Measurements from ENCODE around the gene LDLRAD4. TPM values are rescaled to one million over a fixed set of nuclear protein-coding genes. Genes with fewer than 3 reads are reported as not detected.
A peak's percentile ranks its signal among the peaks of the same experiment; 100 is the strongest.

The LDLRAD4 gene
- 80.0 TPM for total RNA-seq
- 46.9 TPM for polyA plus RNA-seq
- long read RNA-seq, donor 1, partial matches to known transcripts = 0 of 2 reads
- long read RNA-seq, donor 1, other reads (novel, unspliced or antisense) = 0 of 2 reads
- long read RNA-seq, donor 2, full-length matches to known transcripts = 62 of 72 reads
- long read RNA-seq, donor 2, partial matches to known transcripts = 5 of 72 reads
- long read RNA-seq, donor 2, other reads (novel, unspliced or antisense) = 5 of 72 reads
- long read RNA-seq, donor 3, full-length matches to known transcripts = 59 of 106 reads
- long read RNA-seq, donor 3, partial matches to known transcripts = 47 of 106 reads
- long read RNA-seq, donor 3, other reads (novel, unspliced or antisense) = 0 of 106 reads
- long read RNA-seq, donor 4, full-length matches to known transcripts = 15 of 33 reads
- long read RNA-seq, donor 4, partial matches to known transcripts = 18 of 33 reads
- long read RNA-seq, donor 4, other reads (novel, unspliced or antisense) = 0 of 33 reads
- long read RNA-seq, donor 5, full-length matches to known transcripts = 46 of 46 reads
- long read RNA-seq, donor 5, partial matches to known transcripts = 0 of 46 reads
- long read RNA-seq, donor 5, other reads (novel, unspliced or antisense) = 0 of 46 reads
- long read RNA-seq, donor 6, full-length matches to known transcripts = 29 of 34 reads
- long read RNA-seq, donor 6, partial matches to known transcripts = 5 of 34 reads
- long read RNA-seq, donor 6, other reads (novel, unspliced or antisense) = 0 of 34 reads
- long read RNA-seq, donor 7, full-length matches to known transcripts = 28 of 28 reads
- long read RNA-seq, donor 7, partial matches to known transcripts = 0 of 28 reads
- long read RNA-seq, donor 7, other reads (novel, unspliced or antisense) = 0 of 28 reads
- long read RNA-seq, donor 8, full-length matches to known transcripts = 16 of 21 reads
- long read RNA-seq, donor 8, partial matches to known transcripts = 5 of 21 reads
- long read RNA-seq, donor 8, other reads (novel, unspliced or antisense) = 0 of 21 reads
- long read RNA-seq, donor 9, full-length matches to known transcripts = 13 of 13 reads
- long read RNA-seq, donor 9, partial matches to known transcripts = 0 of 13 reads
- long read RNA-seq, donor 9, other reads (novel, unspliced or antisense) = 0 of 13 reads
- long read RNA-seq, donor 10, transcript LDLRAD4-211 (4 exons, 2,171 nt) = major isoform, 11 of 23 reads
- long read RNA-seq, donor 10, transcript LDLRAD4-214 (1 exons, 3,720 nt) = minor isoform, 7 of 23 reads
- long read RNA-seq, donor 10, transcript LDLRAD4-208 (3 exons, 844 nt) = minor isoform, 5 of 23 reads
- long read RNA-seq, donor 10, partial matches to known transcripts = 0 of 23 reads
- long read RNA-seq, donor 10, other reads (novel, unspliced or antisense) = 0 of 23 reads

DNA sequence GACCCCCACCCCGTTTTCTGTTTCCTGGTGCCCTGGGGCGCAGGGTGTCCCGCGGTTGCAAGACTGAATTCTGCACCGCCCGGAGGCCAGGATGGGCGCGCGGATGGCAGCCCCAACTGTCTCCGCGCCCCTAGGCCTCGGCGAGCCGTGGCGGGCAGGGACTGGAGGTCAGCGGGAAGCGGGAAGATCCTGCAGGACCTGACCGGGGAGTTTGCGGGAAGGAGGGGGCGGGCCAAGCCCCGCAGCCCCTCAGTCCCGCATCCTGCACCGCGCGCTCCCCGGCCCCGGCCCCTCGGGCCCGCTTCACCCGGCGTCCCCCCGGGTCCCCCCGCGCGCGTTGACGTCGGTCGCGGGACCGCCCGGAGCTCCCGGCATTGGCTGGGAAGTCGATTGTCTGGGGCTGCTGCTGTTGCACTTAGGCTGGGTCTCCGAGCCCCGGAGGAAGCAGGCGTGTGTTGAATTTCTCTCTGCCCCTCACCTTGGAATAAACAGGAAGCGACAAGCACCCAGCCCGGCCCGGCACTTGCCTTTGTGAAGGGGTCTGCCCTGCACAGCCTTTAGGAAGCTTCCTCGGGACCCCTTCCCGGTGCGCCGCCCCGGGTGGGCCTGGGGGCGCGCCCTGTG lies at the start of gene LDLRAD4:
TSS of gene LDLRAD4 (plus strand) at position 393 of the 624 bp plus-strand sequence.
- H3K27ac ChIP-seq (ENCODE audit: low read depth in 1 of 2, low read length in 1 of 2) = peak within 1 kb of the TSS; percentile 91 to 93
- DNase-seq (ENCODE audit: low read depth in 6 of 9, low spot score in 9 of 9) = peak in 5 of 9 donors; percentile 47 to 84 (median 71)
- H3K27me3 ChIP-seq (ENCODE audit: control insufficient read depth in 2 of 2, insufficient read depth in 1 of 2, low read length in 1 of 2) = no peaks in the 10 kb centered on the region
- H3K9me3 ChIP-seq (ENCODE audit: control insufficient read depth in 2 of 2, insufficient read depth in 1 of 2, low read length in 1 of 2) = no peaks in the 10 kb centered on the region
- peaks cover 30 to 60% of the 10 kb centered on the region in 2 donors for H3K4me1 ChIP-seq (ENCODE audit: control insufficient read depth in 2 of 2, insufficient read depth in 2 of 2, low read length in 2 of 2)
- peaks cover 1 to 3% of the 10 kb centered on the region in 2 donors for H3K36me3 ChIP-seq (ENCODE audit: control insufficient read depth in 2 of 2, insufficient read depth in 2 of 2, low read length in 1 of 2)
- under 1% methylated on average over 57 of the region's 57 CpGs for WGBS
- H3K4me3 ChIP-seq (ENCODE audit: low read length in 2 of 2) = peak within 1 kb of the TSS; percentile 96

- DNase-seq (ENCODE audit: low read depth in 6 of 9, low spot score in 9 of 9) = peak; percentile 41 to 91 (median 69)
- Histone ChIP-seq H3K27ac (ENCODE audit: low read depth in 1 of 2, low read length in 1 of 2) (peak overlapping the region; percentile 38 to 86), H3K9me3 (ENCODE audit: control insufficient read depth in 2 of 2, insufficient read depth in 1 of 2, low read length in 1 of 2) (no peaks in the 10 kb centered on the region), H3K4me1 (ENCODE audit: control insufficient read depth in 2 of 2, insufficient read depth in 2 of 2, low read length in 2 of 2) (peaks cover 23 to 42% of the 10 kb centered on the region in 2 donors), H3K4me3 (ENCODE audit: low read length in 2 of 2) (no peak overlapping the region), H3K27me3 (ENCODE audit: control insufficient read depth in 2 of 2, insufficient read depth in 1 of 2, low read length in 1 of 2) (no peaks in the 10 kb centered on the region), H3K36me3 (ENCODE audit: control insufficient read depth in 2 of 2, insufficient read depth in 2 of 2, low read length in 1 of 2) (no peaks in the 10 kb centered on the region)
- 26% methylated on average over 14 of the region's 14 CpGs for WGBS
Measured at GRCh38 chr18:13173578-13174145, 44.9 kb upstream of the LDLRAD4 start.

GRCh38 chr18:13175266-13175665 lies 43.3 kb upstream of the LDLRAD4 start:
- no peak for DNase-seq (ENCODE audit: low read depth in 6 of 9, low spot score in 9 of 9)
- Histone ChIP-seq H3K27ac (ENCODE audit: low read depth in 1 of 2, low read length in 1 of 2) (no peak overlapping the region), H3K4me3 (ENCODE audit: low read length in 2 of 2) (no peak overlapping the region), H3K36me3 (ENCODE audit: control insufficient read depth in 2 of 2, insufficient read depth in 2 of 2, low read length in 1 of 2) (no peaks in the 10 kb centered on the region), H3K4me1 (ENCODE audit: control insufficient read depth in 2 of 2, insufficient read depth in 2 of 2, low read length in 2 of 2) (peaks cover 23 to 42% of the 10 kb centered on the region in 2 donors), H3K9me3 (ENCODE audit: control insufficient read depth in 2 of 2, insufficient read depth in 1 of 2, low read length in 1 of 2) (no peaks in the 10 kb centered on the region), H3K27me3 (ENCODE audit: control insufficient read depth in 2 of 2, insufficient read depth in 1 of 2, low read length in 1 of 2) (no peaks in the 10 kb centered on the region)
- 77% methylated on average over 8 of the region's 8 CpGs for WGBS

DNA sequence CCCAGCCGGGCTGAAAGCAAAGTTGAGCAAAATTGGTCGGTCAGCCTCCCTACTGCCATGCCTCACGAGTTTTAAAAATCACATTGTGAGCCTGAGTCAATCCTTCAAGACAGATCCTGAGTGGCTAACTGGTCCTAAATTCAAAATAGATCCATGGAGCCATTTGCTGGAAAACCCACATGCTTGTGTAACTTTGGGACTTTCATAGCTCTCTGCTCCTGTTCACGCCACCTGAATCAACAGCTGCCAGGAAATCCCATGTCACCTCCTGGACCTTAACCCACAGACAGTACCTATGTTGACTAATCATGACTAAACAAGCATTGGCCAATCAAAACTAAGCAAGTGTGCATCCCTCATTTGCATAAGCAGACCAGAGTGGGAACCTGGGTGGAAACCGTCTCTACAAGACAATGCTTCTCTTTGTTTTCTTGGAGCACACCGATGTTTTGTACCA lies 42.8 kb upstream of the LDLRAD4 start:
- H3K4me1 ChIP-seq (ENCODE audit: control insufficient read depth in 2 of 2, insufficient read depth in 2 of 2, low read length in 2 of 2) = peaks cover 23 to 46% of the 10 kb centered on the region in 2 donors
- peak in 2 of 9 donors; percentile 17 to 43 for DNase-seq (ENCODE audit: low read depth in 6 of 9, low spot score in 9 of 9)
- H3K27ac ChIP-seq (ENCODE audit: low read depth in 1 of 2, low read length in 1 of 2) = no peak overlapping the region
- no peaks in the 10 kb centered on the region for H3K9me3 ChIP-seq (ENCODE audit: control insufficient read depth in 2 of 2, insufficient read depth in 1 of 2, low read length in 1 of 2)
- H3K36me3 ChIP-seq (ENCODE audit: control insufficient read depth in 2 of 2, insufficient read depth in 2 of 2, low read length in 1 of 2) = no peaks in the 10 kb centered on the region
- no peak overlapping the region for H3K4me3 ChIP-seq (ENCODE audit: low read length in 2 of 2)
- 96% methylated on average over 6 of the region's 6 CpGs for WGBS
- no peaks in the 10 kb centered on the region for H3K27me3 ChIP-seq (ENCODE audit: control insufficient read depth in 2 of 2, insufficient read depth in 1 of 2, low read length in 1 of 2)

- Histone ChIP-seq H3K4me1 (ENCODE audit: control insufficient read depth in 2 of 2, insufficient read depth in 2 of 2, low read length in 2 of 2) (peaks cover 23 to 49% of the 10 kb centered on the region in 2 donors), H3K4me3 (ENCODE audit: low read length in 2 of 2) (no peak overlapping the region), H3K9me3 (ENCODE audit: control insufficient read depth in 2 of 2, insufficient read depth in 1 of 2, low read length in 1 of 2) (no peaks in the 10 kb centered on the region), H3K27me3 (ENCODE audit: control insufficient read depth in 2 of 2, insufficient read depth in 1 of 2, low read length in 1 of 2) (no peaks in the 10 kb centered on the region), H3K27ac (ENCODE audit: low read depth in 1 of 2, low read length in 1 of 2) (no peak overlapping the region), H3K36me3 (ENCODE audit: control insufficient read depth in 2 of 2, insufficient read depth in 2 of 2, low read length in 1 of 2) (no peaks in the 10 kb centered on the region)
- WGBS = 96% methylated on average over 13 of the region's 13 CpGs
- no peak for DNase-seq (ENCODE audit: low read depth in 6 of 9, low spot score in 9 of 9)
Measured at GRCh38 chr18:13176847-13177246, 41.7 kb upstream of the LDLRAD4 start.

- no peak overlapping the region for H3K4me3 ChIP-seq (ENCODE audit: low read length in 2 of 2)
- H3K27me3 ChIP-seq (ENCODE audit: control insufficient read depth in 2 of 2, insufficient read depth in 1 of 2, low read length in 1 of 2) = no peaks in the 10 kb centered on the region
- H3K36me3 ChIP-seq (ENCODE audit: control insufficient read depth in 2 of 2, insufficient read depth in 2 of 2, low read length in 1 of 2) = no peaks in the 10 kb centered on the region
- H3K9me3 ChIP-seq (ENCODE audit: control insufficient read depth in 2 of 2, insufficient read depth in 1 of 2, low read length in 1 of 2) = no peaks in the 10 kb centered on the region
- no peak for DNase-seq (ENCODE audit: low read depth in 6 of 9, low spot score in 9 of 9)
- H3K27ac ChIP-seq (ENCODE audit: low read depth in 1 of 2, low read length in 1 of 2) = no peak overlapping the region
- WGBS = 94% methylated on average over 7 of the region's 7 CpGs
- peaks cover 23 to 45% of the 10 kb centered on the region in 2 donors for H3K4me1 ChIP-seq (ENCODE audit: control insufficient read depth in 2 of 2, insufficient read depth in 2 of 2, low read length in 2 of 2)
Measured at GRCh38 chr18:13178197-13178596, 40.4 kb upstream of the LDLRAD4 start.

GRCh38 chr18:13178976-13179375 lies 39.6 kb upstream of the LDLRAD4 start:
- no peak overlapping the region for H3K27ac ChIP-seq (ENCODE audit: low read depth in 1 of 2, low read length in 1 of 2)
- WGBS = 94% methylated on average over 4 of the region's 4 CpGs
- H3K4me3 ChIP-seq (ENCODE audit: low read length in 2 of 2) = no peak overlapping the region
- no peak for DNase-seq (ENCODE audit: low read depth in 6 of 9, low spot score in 9 of 9)
- H3K36me3 ChIP-seq (ENCODE audit: control insufficient read depth in 2 of 2, insufficient read depth in 2 of 2, low read length in 1 of 2) = no peaks in the 10 kb centered on the region
- peaks cover 19 to 37% of the 10 kb centered on the region in 2 donors for H3K4me1 ChIP-seq (ENCODE audit: control insufficient read depth in 2 of 2, insufficient read depth in 2 of 2, low read length in 2 of 2)
- no peaks in the 10 kb centered on the region for H3K27me3 ChIP-seq (ENCODE audit: control insufficient read depth in 2 of 2, insufficient read depth in 1 of 2, low read length in 1 of 2)
- H3K9me3 ChIP-seq (ENCODE audit: control insufficient read depth in 2 of 2, insufficient read depth in 1 of 2, low read length in 1 of 2) = no peaks in the 10 kb centered on the region

DNA sequence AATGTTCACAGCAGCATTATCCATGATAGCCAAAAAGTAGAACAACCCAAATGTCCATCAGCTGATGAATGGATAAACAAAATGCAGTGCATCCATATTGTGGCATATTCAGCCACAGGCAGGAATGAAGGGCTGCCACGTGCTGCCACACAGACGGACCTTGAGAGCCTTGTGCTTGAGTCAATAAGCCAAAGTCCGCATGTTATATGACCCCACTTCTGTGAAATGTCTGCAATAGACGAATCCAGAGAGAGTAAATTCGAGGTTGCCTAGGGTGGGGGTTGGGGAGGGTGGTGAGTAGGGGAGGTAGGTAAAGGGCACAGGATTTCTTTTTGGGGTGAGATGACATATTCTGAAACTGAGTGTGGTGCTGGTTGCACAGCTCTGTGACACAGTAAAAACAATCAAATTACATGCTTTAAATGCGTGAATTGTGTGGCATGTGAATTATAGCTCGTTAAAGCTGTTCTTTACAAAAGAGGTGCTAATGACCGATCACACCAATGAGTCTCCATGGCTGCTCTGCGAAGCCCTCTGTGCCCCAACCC lies 38.9 kb upstream of the LDLRAD4 start:
- H3K9me3 ChIP-seq (ENCODE audit: control insufficient read depth in 2 of 2, insufficient read depth in 1 of 2, low read length in 1 of 2) = no peaks in the 10 kb centered on the region
- H3K4me1 ChIP-seq (ENCODE audit: control insufficient read depth in 2 of 2, insufficient read depth in 2 of 2, low read length in 2 of 2) = peaks cover 15 to 31% of the 10 kb centered on the region in 2 donors
- H3K4me3 ChIP-seq (ENCODE audit: low read length in 2 of 2) = no peak overlapping the region
- H3K27ac ChIP-seq (ENCODE audit: low read depth in 1 of 2, low read length in 1 of 2) = no peak overlapping the region
- WGBS = 96% methylated on average over 9 of the region's 9 CpGs
- H3K27me3 ChIP-seq (ENCODE audit: control insufficient read depth in 2 of 2, insufficient read depth in 1 of 2, low read length in 1 of 2) = no peaks in the 10 kb centered on the region
- no peaks in the 10 kb centered on the region for H3K36me3 ChIP-seq (ENCODE audit: control insufficient read depth in 2 of 2, insufficient read depth in 2 of 2, low read length in 1 of 2)
- DNase-seq (ENCODE audit: low read depth in 6 of 9, low spot score in 9 of 9) = no peak
